ENCODE results near the gene UPF3A. TPM values are rescaled to one million over a fixed set of nuclear protein-coding genes. Genes with fewer than 3 reads are reported as not detected.
"Not testable (repeated sequence)": the region's sequence is repeated elsewhere in the genome, so short reads cannot be mapped to it uniquely, and the experiment has no call there.

The UPF3A gene
- total and polyA plus RNA-seq, 8 donors, result 17.1 to 73.8 (median 26.9) TPM

DNA sequence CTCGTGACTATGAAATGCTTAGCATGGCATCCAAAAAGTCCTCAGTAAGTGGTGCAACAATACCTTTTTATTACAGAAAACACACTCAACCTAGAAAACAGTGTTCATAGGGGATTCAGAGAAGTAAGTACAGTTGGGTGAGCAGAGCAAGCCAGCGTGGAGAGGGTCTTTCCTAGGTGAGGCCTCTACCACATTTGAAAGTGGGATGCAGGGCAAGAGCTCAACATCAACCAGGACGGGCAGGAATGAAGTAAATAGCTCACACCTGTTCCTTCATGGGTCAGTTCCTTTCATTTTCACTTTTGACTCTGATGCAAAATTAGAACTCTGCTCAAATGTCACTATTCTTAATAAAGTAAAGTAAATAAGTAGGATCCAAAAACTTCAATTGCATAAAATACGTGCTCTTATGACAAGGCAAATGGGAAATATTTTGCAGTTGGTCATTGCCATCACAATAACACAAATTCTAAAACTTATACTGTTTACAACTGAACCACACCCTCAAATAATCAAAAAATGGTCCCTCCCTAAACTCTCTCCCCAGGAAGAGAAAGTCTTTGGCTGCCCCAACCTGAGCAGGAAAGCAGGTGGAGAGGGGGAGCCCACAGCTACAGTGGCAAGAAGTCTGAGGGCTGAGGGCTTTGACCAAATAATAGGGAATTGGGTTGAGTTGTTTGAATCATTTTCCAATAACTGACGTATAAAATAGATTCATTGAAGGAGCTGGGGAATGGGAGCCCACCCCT is 53.1 kb downstream of the UPF3A start:
- ATAC-seq, result no peak

DNA sequence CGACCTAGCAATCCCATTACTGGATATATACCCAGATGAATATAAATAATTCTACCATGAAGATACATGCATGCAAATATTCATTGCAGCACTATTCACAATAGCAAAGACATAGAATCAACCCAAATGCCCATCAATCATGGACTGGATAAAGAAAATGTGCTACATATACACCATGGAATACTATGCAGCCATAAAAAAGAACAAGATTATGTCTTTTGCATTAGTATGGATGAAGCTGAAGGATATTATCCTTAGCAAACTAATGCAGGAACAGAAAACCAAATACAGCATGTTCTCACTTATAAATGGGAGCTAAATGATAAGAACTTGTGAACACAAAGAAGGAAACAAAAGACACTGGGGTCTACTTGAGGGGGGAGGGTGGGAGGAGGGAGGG is 55.1 kb downstream of the UPF3A start:
- 74 to 75% methylated on average over 1 of the region's 1 CpG for WGBS, 2 donors
- H3K27ac ChIP-seq; H3K9me3 ChIP-seq; H3K36me3 ChIP-seq; H3K27me3 ChIP-seq; DNase-seq; H3K4me3 ChIP-seq; FAIRE-seq; intact Hi-C loops (cut with DNase I); ATAC-seq; H3K4me1 ChIP-seq: not testable (repeated sequence)

More for the DNA sequence above, 53.1 kb downstream of the UPF3A start:
- 61 to 63% methylated on average over 5 of the region's 5 CpGs for WGBS, 2 donors
- no peaks in the 10 kb centered on the region for H3K9me3 ChIP-seq
- H3K27ac ChIP-seq, result no peak overlapping the region
- no peak for FAIRE-seq
- no peaks in the 10 kb centered on the region for H3K27me3 ChIP-seq
- no peaks in the 10 kb centered on the region for H3K36me3 ChIP-seq
- no peak for TF ChIP-seq CTCF (IDR thresholded peaks at IDR 0.05)
- intact Hi-C loops (cut with DNase I), result no loop called here
- no peak for DNase-seq
- H3K4me1 ChIP-seq, result no peaks in the 10 kb centered on the region
- H3K4me3 ChIP-seq, result no peak overlapping the region

DNA sequence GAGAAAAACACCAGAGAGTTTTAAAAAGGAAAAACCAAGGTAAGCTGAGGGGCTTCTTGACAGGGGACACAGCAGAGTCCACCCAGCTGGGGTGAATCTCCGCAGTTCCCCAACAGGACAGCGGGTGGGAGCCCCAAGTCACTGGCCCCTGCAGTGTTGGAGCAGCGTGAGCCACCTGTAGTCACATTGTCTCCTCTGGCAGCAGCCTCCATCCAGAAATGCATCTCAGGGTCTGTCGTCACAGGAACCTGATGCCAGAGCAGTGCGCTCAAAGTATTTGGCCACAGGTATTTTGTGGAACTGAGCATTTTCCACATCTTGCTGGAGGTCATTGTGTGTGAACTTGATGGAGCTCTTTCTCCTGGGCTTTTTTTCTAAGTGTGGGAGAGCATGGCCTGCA is 57.6 kb downstream of the UPF3A start:
- H3K36me3 ChIP-seq, result no peaks in the 10 kb centered on the region
- no peak for FAIRE-seq
- H3K27ac ChIP-seq, result no peak overlapping the region
- H3K27me3 ChIP-seq, result no peaks in the 10 kb centered on the region
- no peaks in the 10 kb centered on the region for H3K4me1 ChIP-seq
- no peak overlapping the region for H3K4me3 ChIP-seq
- intact Hi-C loops (cut with DNase I), result no loop called here
- ATAC-seq, result no peak
- no peak for TF ChIP-seq CTCF (IDR thresholded peaks at IDR 0.05)
- no peak for DNase-seq
- WGBS, 2 donors, result 85 to 87% methylated on average over 5 of the region's 5 CpGs
- H3K9me3 ChIP-seq, result no peaks in the 10 kb centered on the region

DNA sequence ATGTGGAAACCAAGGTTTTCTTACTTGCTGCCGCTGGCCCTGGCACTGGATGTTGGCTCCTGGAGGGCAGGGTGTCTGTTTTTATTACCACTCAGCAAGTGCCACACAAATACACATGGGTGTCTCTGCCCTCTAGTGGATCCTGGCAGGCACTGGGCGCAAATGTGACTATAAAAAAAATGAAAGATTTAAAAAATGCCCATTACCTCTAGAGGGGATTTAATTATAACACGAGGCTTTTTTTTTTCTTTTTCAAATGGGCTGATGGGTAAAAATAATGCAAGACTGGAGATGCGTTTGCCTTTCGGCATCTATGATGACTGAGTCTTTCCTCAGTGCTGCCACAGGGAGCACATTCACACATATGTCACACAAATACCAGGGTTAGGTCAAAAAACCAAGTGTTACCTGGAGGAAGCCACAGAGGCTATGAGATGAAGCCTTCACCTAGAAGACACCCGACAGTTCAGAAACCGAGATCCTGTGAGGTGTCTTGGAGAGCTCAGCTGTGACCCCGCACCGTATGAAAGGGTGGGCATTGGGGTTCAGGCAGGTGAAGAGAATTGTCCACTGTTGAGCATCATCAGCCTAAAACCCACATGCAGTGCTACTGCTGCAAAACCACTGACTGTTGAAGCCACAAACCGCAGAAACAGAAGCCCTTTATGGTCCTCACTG is 58.6 kb downstream of the UPF3A start:
- FAIRE-seq (no peak), DNase-seq (peak in 4 of 6 donors; percentile 44 to 61 (median 56)), ATAC-seq (peak; percentile 58 to 84 (median 78))
- no peak overlapping the region for H3K27ac ChIP-seq
- intact Hi-C loops (cut with DNase I), result no loop called here
- peak; percentile 29 to 58 (median 52) for TF ChIP-seq CTCF (IDR thresholded peaks at IDR 0.05)
- no peak overlapping the region for H3K4me3 ChIP-seq
- no peaks in the 10 kb centered on the region for H3K36me3 ChIP-seq
- H3K4me1 ChIP-seq, result no peaks in the 10 kb centered on the region
- WGBS, 2 donors, result 32 to 37% methylated on average over 10 of the region's 10 CpGs
- H3K9me3 ChIP-seq, result no peaks in the 10 kb centered on the region
- H3K27me3 ChIP-seq, result no peaks in the 10 kb centered on the region

DNA sequence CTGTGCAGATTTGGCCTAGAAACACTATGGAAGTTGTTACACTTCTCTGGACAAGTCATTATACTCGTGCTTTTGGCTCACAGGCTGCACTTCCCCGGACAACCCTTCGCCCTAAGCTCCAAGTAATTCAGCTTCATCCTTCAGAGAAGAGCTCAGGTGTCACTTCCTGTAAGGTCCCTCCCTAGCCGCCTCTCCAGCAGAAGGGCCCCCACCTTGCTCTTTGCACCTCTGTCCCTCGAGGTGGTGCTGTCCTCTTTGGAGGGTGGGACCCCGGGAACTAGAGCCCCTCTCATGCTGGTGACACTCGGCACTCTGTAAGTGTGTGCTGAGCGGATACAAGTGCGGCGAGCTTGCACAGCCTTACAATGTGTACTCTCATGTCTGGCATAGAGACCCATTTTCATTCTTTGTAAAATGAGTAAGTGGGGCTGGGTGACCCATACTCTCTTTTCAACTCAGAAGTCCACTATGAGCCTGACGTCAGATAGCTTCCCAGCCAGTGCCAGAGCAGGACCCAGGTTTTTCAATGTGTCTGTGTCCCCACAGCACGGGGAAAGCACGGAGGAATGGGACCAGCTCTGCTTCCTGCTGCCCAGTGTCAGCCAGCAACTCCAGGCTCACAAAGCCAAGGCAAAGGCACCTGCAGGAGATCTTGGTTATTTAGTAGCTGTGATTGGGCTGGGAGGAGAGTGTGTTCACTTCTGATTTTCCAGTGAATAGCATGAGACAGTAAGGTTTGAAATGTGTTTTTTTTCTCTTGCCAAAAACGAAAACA is 59.8 kb downstream of the UPF3A start:
- 61 to 66% methylated on average over 14 of the region's 14 CpGs for WGBS, 2 donors
- H3K4me3 ChIP-seq, result no peak overlapping the region

DNA sequence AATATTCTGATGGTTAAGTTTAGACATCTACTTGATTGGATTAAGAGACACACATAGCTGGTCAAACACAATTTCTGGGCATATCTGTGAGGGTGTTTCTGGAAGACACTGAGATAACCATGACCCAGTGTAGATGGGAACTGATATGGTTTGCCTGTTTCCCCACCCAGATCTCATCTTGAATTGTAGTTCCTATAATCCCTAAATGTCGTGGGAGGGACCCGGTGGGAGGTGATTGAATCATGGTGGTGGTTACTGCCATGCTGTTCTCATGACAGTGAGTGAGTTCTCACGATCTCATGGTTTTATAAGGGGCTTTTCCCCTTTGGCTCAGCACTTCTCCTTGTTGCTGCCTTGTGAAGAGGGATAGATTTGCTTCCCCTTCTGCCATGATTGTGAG is 65.9 kb downstream of the UPF3A start:
- 52 to 61% methylated on average over 3 of the region's 3 CpGs for WGBS, 2 donors
- FAIRE-seq; intact Hi-C loops (cut with DNase I); H3K36me3 ChIP-seq; H3K4me3 ChIP-seq; H3K27me3 ChIP-seq; H3K27ac ChIP-seq; ATAC-seq; H3K9me3 ChIP-seq; H3K4me1 ChIP-seq; DNase-seq: not testable (repeated sequence)

More for the DNA sequence above, 59.8 kb downstream of the UPF3A start:
- intact Hi-C loops (cut with DNase I), result no loop called here
- Histone ChIP-seq H3K4me1 (no peaks in the 10 kb centered on the region), H3K9me3 (no peaks in the 10 kb centered on the region), H3K36me3 (no peaks in the 10 kb centered on the region), H3K27ac (no peak overlapping the region), H3K27me3 (no peaks in the 10 kb centered on the region)
- DNase-seq (no peak), ATAC-seq (no peak), FAIRE-seq (no peak)
- TF ChIP-seq CTCF (IDR thresholded peaks at IDR 0.05), result no peak

Measured in pancreas (tissue), 10 donors.